SHP77 treated with DMSO at 0.1 percent for 48 hours (cell line): ENCODE results near the gene SALL1.

Source experiments
- DNase-seq: peaks from one replicate; lab custom pipeline; 2025; lab: John Stamatoyannopoulos, UW

SALL1 gene

DNA sequence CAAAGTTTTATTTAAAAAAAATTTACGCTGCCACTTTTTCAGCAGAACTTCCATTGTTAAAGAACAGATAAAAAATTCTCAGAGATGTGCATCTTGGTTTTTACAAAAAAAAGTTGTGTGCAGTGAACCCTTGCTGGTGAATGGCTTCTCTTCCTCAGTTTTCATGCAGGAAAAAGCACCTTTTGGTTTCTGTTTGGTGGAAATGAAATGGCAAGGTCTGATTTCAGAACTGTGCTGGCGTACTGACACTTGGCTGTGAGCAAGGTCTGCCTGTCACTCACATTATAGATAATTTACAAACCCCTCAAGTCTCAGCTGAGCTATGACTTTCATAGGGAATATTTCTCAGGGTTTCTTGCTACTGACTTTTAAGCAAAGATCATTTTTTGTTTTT lies 5.7 kb upstream of the SALL1 start:
- no peak for DNase-seq

DNA sequence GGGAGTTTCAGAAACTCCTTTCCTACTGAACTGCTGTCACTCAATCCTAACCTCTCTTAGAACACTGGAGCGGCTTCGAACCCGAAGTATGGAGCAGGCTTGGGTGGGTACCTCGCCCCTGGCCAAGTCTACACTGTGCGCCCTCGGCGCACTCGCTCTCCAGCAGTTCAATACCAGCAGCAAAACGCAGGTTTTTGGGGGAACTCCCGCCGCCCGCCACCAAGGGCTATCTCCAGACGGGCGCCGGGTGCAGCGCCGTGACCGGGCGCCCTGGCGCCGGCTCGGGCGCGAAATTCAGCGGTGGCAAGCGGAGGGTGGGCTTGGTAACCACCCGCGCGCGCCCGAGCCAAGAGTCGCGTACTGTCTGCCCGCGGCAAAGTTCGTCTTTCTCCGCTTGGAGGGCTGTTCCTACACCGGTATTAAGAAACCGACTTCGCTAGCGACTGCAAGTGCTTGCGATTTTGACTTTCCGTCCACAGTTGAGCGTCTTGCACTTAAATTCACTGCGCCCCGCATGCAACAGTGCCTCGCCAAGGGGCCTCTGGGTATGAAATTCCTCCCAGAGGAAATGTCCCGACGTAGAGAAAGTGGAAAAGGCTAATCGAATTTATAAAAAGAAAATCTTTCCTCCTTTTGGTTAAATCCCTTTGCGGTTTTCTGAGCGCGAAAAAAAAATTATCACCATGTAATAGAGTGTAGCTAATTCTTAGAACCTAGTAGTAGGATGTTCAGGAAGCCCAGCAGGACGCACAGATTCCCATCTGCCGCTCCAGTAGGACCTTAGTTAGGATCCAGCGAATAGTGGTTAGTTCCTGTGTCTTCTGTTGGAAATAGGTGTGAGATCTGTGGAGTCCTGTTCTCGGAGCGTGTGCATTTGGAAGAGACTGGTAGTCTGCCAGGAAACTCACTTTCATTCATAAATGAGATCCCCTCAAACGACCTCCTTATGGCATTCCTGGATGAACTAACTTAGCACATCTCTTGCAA lies 5.0 kb upstream of the SALL1 start:
- no peak for DNase-seq

DNA sequence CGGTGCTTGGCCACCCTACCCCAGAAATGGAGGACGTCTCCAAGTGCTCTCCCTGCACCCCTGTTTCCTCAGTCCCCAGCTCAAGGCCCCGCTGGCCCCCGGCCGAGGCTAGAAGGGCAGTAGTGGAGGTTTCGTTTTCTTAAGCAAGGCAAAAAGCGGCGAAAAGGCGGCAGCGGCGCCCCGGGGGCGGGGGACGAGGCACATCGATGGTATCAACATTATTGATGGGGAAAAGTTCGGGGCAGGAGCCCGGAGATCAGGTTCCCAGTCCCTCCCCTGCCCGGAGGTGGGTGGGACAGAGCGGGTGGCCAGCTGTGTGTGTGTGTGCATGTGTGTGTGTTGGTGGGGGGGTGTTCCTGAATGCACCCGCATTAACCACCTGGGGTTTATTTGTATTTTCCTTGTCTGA lies 4.1 kb upstream of the SALL1 start:
- no peak for DNase-seq

DNA sequence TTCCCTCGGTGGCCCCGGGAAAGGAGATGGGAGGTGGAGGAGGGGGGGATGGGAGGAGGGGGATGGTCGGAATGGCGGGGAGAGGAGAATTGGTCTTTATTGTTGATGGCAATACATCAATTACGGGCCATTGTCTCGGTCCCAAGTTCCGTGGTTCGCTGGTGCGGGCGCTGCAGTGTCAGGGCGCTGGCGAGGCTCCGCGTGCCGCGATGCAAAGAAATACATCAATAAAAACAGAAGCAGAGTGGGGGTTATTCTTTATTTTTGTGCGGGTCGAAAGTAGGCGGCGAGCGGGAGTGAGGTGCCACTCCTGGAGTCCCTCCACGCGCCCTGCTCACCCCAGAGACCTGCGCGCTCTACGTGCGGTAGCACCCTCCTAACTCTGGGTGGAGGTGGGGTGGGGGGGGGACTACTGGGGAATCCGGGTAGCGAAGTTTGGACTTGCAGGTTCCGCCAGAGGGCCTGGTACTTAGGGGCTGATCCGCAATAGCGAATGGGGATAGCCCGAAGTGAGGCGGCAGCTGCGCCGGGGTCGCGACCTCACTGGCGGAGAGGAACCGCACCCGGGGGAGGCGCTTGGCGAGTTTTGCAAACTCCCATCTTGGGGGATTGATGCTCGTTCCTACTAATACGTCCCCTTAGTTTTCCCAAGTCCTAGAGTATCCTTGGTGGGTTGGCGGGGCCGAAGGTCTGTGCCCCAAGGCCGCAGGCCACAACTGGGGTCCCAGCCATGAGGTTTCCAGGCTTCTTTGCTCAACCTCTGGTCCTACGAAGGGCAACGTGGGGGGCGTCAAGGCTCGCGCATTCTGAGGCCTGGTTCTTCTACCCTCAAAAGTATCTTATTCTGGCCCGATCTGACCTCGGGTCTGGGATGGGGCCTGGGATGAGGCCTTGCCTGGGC lies 3.5 kb upstream of the SALL1 start:
- no peak for DNase-seq

DNA sequence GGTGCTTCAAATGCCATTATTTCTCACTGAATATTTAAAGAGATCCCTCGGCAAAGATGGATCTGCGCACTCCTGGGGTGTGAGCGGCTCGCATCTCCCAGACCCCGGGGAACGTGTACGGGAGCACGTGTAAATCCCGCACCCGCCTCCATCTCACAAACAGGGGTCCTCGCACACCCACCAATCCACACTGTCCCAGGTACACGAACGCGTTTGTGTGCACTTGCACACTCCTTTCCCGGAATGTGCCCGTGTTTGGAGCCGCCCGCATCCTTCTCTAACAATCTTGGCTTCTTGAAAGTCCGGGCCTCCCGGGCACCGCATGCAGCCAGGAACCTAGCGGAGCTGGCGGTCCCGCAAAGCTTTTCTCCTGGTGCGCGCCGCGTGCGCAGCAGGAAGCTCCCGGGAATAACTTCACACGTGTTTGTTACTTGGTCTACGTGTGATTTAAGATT lies 2.5 kb upstream of the SALL1 start:
- no peak for DNase-seq

DNA sequence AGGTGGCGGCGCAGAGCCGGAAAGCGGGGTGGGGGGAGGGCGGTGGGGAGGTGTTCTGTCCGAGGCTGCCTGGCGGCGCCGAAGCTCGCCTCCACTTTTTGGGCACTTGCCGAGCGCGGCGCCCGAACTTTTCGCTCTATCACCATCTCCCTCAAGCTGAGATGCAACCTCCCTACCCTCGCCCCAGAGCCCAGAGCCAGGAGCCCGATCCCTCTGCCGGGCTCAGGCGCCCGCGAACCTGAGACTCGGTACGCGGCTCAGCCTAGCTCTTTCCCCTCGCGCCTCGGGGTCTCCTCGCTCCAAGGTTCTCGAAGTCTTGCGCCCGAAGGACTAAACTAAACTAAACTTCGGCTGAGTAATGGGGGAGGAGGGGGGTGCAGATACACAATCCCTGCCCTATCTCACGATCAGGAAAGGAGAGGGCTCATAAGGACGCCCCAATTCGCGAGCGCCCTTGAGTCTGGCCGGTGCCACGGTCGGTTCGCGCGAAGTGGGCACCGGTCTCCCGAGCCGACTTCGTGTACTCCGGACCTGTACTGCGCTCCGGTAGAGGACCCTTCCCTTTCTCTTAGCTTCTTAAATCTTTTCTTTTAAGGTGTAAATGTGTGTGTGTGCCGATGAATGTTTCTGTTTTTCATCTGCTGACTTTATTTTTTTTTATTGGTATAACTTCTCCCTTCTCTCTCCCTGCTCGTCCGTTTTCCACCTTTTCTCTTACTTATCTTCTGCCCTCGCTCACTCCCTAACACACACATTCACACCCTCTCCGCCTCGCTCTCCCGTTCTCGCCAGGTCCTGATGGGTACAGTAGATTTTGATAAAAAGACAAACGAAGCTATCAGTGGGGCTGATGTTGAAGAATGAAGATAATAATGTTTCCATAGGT lies 1.9 kb upstream of the SALL1 start:
- no peak for DNase-seq

DNA sequence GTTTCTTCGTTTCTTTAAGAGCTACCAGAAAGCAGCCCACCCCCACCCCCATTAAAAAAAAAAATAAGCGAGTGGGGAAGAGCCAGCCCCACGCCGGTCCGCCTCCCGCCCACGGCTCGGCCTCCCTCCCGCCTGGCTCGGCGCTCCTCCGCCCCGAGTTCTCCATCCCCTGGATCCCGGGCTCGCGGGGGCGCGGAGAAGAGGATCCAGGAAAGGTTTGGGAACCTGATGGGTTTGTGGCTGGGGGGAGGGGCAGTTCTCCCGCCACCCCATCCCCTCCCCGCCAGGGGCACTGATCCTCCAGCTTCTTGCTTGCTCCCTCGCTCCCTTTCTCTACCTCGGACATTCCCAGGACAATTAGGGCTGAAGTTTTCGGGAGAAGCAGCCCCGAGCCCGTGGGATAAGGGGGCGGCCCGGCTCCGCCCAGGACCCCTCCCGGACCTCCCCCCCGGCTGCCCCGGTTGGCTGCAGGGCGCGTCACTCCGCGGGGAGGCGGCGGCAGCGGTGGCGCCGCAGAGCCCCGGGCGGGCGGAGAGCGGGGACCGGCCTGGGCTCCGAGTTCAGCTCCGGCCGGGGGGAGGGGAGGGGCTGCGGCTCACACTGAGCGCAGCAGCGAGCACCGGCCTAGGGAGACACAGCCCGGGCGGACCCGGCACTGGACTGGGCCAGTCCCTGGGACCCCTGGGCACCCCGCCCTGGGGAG lies 1.0 kb upstream of the SALL1 start:
- DNase-seq = no peak

DNA sequence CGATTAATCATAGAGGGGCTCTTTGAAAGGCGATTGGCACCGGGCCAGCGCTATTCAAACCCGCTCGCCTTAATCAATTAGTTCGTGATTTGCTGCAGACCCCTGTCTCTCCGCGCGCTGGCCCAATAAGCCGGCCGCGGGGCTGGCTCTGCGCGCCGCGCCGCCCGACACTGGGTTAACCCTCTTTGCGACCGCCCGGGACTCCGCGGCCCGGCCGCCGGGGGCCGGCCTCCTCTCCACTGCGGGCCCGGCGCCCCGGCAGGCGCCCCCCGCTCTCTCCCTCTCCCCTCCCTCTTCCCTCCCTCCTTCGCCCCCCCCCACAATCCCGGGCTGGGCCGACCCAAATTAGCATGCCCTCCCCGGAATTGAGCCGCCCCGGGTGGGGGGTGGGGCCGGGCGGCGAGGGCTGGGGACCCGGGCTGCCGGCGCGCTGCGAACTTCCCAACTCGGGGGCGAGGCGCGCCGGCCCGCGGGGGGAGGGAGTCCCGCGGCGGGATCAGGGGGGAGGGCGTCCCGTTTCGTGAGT lies 428 bp upstream of the SALL1 start:
- no peak for DNase-seq

DNA sequence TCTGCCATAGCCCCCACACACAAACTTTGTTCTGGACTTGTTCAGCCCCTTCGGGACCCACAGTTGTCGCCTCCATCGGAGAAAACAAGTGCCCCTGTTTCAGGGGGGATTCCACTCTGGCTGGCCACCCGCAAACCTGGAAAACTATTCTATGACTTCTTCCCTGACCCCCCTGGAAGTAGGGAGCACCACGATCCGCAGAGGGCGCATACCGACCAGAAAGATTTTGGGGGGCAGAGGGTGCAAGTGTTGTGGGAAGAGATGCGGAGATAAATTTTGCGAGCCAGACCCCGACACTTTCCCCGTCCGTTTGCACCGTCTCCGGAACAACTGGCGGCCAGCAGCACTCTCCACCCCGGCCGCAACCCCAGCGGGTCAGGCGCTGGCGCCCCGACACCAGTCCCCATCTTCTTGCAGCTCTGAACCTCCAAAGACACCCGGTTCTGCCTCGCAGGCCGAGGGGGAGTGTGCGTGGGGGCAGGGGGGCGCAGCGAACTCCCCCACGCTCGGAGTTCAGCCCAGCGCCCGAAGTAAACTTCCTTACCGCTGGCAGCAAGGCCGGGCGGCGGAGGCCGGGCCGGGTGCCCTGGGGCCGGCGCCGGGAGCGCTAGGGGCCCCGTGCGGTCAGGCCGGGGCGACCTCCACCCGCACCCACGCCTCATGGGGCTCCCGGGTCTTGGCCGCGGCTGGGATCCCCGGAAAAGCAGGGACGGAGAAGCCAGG lies 744 bp downstream of the SALL1 start:
- no peak for DNase-seq

DNA sequence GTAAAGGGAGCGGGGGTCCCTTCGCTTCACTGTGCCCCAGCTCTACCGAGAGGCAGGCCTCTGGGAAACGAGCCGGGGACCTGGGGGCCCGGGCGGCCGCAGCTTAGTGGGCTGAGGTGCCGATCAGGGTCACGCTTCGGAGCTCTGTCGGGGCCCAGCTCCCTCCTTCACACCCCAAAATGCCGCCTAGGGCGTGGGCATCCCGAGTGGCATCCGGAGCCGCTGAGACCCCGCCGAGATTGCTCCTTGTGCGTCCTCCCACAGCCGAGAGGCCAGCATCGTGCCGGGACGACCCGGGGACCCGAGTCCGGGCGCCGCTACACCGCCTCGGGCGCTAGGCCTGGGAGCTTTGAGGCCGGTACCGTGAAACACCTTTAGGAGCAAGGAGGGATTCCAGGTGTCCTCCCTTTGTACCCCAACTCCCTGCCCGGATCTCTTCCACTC lies 1.3 kb downstream of the SALL1 start:
- DNase-seq = no peak

DNA sequence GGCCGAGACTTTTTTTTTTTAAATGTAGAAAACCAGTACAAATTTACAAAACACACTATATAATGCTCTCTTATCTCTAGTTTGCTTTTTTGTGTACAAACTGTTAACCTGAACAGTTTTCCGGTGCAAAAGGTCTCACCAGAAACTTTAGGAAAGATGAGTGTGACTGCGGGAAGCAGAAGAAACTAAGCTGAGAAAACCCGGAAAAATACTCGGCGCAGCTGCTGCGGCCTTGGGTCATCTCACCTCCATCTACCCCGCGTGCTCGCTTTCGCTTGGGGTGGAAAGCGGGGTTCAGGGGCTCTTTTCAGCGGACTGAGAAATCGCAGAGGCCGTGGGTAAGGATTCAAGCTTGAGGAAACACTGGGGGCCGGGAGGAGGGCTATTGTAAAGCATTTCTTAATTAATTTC lies 1.8 kb downstream of the SALL1 start:
- DNase-seq = no peak

DNA sequence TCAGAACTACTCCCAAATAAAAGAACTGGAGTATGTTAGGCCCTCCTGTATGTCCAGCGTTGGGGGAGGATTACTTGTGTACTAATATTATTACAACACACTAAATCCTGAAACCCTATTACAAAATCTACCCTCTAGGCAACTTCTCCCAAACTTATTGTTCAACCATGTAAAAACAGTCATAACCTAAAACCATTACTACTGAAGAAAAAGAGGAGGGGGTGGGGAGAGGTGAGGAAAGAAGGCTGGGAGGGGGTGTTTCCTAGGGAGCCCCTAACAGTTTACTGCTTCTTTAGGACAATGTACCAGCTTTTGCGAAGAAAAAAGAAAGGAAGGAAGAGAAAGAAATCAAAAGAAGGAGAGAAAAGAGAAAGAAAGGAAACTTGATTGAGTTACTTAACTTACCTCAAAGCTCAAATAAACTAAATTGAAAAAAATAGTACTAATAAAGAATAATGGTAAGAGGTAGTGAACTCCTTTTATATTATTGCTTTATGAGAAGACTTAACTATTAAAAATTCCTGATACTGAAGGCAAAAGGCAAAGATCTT lies 2.3 kb downstream of the SALL1 start:
- DNase-seq = no peak

DNA sequence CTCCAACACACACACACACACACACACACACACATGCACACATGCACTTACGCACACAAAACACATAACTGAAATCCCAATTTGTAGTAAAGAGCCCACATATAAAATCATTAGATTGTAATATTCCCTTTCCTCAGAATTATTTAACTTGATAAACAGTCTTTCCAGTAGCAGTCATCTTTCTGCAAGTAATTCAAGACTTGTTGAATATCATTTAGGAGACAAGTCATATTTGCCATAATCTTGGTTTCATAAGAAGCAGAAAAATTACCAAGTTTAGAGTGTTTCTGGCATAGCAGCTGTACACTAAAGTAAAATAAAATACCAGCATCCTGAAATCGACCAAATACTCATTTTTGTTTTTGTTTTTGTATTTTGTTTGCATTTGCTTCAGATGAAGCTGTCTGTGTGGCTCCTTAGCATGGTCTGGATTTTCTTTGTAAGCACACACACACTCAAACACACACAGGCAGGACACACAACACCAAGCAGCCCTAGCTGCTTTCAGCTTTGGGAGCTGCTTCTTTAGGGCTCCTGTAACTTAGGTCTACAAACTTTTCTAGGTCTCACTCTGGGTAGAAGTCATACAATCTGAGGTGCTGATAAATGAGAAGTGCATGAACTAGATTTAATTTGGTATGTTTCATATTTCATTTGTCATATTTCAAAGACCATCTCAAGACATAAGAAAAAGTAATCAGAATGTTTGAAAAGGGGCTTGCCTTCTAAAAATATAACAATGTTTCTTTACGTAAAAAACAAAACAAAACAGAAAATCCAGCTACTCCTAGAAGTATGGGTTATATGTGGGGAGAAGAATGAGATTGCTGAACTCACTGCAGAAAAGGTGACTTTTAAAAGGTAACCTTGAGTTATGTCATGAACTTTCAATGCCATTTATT lies 3.0 kb downstream of the SALL1 start:
- DNase-seq = no peak

DNA sequence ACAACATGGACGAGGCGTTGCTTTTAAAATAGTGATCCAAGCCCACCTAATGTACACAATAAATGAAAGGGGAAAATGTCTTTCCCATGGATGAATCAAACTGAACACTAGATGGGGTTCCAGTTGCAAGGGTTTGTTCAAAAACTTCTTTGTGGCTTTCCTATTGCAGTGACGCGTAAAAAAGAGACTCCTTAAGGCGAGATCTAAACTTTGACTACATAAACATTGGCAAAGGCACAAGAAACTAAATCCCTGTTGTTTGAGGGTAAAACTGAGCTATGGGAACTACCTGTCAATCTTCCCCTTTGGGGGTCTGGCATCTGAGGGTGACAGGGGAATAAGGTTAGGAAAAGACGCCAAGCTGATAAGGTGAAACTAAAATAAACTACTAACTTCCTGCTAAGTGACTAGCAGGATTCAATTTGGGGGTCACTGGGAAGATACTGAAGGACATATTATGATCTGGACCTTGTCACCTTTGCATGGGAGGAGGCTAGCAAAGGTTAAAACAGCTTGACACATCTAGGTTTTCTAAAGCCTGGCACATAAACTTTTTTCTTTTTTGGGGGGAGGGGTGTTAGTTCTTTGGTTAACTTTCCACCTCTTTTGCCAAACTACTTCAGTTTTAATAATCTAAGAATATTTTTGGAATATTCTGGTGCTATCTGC lies 4.7 kb downstream of the SALL1 start:
- no peak for DNase-seq

DNA sequence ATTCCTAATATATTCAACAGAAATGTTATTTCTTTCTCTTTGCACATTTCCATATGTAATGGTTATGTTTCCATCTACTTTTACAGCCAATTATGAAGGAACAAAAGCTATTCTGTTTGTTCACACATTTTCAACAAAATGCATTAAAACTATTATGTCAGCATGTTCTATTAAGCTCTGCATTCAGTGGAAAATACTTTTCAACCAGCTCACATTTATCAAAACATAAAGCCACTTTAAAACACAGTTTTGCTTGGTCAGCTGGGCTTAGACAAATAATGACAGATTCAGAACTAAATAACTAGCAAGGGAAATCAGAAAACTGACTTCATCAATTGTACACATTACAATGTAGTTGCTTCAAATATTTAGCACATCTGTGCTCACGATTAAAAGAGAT lies 6.9 kb downstream of the SALL1 start:
- no peak for DNase-seq

DNA sequence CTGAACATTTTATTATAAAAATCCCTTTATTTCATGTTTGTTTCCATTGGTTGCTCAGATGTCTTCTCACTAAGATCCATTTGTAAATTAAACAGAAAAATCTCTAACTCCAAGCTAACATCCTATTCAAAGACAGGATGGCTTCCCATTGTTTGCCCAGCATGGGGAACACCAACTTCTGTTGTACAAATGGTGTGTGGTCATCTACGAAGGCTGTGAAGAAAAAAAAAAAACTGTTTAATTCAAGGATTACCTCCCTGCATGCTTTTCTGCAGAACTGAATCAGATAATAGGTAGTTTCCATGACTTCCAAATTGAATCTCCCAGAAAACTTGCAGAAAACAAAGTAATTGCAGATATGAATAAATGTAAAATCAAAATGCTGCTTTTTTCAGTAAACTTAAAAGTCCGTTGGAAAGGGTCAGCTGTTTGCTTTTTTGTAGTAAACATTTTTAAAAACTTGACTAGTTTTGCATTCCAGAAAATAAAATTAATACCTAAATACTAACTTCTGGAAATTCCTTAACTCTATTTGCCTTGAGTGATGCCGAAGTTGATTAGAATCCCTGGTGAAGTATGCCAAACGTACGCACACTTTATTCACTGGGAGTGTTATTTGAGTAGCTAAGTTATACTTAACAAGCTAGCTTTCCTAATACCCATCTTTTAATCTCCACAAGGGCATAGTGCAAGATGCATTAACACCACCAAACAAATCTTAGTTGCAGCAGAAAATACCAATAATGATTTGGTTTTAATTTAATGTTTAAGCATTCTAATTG lies 7.7 kb downstream of the SALL1 start:
- no peak for DNase-seq

DNA sequence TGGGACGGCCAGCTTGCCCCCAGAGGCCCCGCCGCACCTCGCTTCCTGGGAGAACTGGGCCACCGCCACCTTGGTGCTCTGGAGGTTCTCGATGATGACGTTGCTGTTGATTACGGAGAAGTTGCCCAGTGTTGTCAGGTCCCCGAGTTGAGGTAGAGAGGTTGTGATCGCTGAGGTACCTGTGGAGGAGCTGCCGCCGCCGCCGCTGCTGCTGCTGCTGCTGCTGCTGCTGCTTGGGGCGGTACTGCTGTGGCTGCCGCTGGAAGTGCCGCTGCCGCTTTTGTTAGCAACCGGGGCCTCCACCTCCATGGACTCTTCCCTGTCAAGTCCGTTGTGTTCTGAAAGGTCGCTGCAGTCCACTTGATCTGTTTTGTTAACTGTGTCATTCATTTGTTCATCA lies 9.5 kb downstream of the SALL1 start:
- DNase-seq = no peak
